ENCODE results near the gene IFTAP.

The IFTAP gene

DNA sequence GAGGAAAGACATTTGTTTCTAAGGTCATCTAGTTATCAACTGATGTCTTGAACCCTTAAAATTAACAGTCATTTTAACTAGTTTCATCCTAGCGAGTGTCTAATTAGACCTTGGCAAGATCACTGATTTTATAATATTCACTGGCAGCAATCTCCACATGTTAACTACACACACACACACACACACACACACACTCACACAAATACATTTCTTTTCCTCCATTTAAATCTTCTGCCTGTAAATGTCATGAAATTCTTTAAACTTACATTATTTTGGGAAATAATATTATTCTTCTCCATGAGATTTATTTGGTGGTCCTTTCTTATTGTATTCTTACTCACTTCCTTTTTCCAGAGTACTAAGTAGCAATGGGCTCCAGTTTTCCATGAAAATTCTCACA, 2.9 kb upstream of the IFTAP start:
- TF ChIP-seq, protein P1, sequence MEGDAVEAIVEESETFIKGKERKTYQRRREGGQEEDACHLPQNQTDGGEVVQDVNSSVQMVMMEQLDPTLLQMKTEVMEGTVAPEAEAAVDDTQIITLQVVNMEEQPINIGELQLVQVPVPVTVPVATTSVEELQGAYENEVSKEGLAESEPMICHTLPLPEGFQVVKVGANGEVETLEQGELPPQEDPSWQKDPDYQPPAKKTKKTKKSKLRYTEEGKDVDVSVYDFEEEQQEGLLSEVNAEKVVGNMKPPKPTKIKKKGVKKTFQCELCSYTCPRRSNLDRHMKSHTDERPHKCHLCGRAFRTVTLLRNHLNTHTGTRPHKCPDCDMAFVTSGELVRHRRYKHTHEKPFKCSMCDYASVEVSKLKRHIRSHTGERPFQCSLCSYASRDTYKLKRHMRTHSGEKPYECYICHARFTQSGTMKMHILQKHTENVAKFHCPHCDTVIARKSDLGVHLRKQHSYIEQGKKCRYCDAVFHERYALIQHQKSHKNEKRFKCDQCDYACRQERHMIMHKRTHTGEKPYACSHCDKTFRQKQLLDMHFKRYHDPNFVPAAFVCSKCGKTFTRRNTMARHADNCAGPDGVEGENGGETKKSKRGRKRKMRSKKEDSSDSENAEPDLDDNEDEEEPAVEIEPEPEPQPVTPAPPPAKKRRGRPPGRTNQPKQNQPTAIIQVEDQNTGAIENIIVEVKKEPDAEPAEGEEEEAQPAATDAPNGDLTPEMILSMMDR (IDR thresholded peaks at IDR 0.05) = no peak
- Histone ChIP-seq H3K9me3 (ENCODE audit: control insufficient read depth, low read length) (no peaks in the 10 kb centered on the region), H3K27me3 (ENCODE audit: control insufficient read depth, insufficient read depth, low read length) (no peaks in the 10 kb centered on the region), H3K4me1 (peaks cover 2% of the 10 kb centered on the region), H3K27ac (no peak overlapping the region), H3K4me3 (ENCODE audit: low read depth, low read length) (no peak overlapping the region), H2AFZ (no peak overlapping the region), H3K9ac (no peak overlapping the region), H3K79me2 (no peaks in the 10 kb centered on the region), H3K4me2 (ENCODE audit: low read length) (no peak overlapping the region), H3K36me3 (ENCODE audit: control insufficient read depth, insufficient read depth, low read length) (no peaks in the 10 kb centered on the region)

DNA sequence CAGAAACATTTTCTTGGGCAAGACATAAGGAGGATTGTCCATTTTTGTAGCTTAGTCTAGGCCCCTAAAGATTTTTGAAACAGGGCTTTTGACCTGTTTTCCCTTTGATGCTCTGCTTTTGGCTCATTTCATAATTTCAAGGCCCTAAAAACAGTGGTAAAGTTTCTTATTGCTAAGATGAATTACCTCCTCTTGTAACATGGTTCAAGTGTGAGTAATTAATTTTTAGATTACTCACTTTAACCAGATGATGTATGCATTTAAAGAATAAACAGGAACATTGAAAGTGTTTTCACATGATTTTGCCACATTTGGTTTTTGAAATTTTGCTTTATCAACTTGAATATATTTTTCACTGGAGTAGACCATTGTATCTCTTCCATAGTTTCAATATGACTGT, 2.6 kb downstream of the IFTAP start:
- H2AFZ ChIP-seq = no peak overlapping the region
- no peak overlapping the region for H3K4me2 ChIP-seq (ENCODE audit: low read length)
- H3K9ac ChIP-seq = no peak overlapping the region
- H3K9me3 ChIP-seq (ENCODE audit: control insufficient read depth, low read length) = no peaks in the 10 kb centered on the region
- H3K27ac ChIP-seq = no peak overlapping the region
- no peaks in the 10 kb centered on the region for H3K79me2 ChIP-seq
- H3K4me3 ChIP-seq (ENCODE audit: low read depth, low read length) = no peak overlapping the region
- TF ChIP-seq, protein P1 (IDR thresholded peaks at IDR 0.05) = no peak
- peaks cover 2% of the 10 kb centered on the region for H3K4me1 ChIP-seq
- no peaks in the 10 kb centered on the region for H3K36me3 ChIP-seq (ENCODE audit: control insufficient read depth, insufficient read depth, low read length)
- H3K27me3 ChIP-seq (ENCODE audit: control insufficient read depth, insufficient read depth, low read length) = no peaks in the 10 kb centered on the region

DNA sequence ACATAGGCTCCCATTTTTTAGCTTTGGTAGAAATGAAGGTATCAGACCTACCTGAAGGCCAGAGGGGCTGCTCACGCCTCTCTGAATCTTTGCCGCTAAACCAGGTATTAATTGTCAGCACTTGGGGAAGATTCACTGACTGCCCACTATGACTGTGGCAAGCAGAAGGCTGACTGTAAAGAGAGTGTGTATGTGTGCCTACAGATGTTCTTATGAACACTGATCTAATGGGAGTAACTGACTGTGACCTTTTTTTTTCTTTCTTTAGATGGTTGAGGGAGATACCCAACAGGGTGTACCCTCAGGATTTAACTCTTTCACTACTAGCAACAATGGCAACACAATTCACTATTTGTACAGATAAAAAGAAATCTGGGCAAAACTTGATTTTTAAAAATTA, 3.7 kb downstream of the IFTAP start, which contains the start of gene RAG2:
TSS of gene RAG2 (minus strand) at position 186 of the 400 bp plus-strand sequence. CDS start 4,068 bp downstream, outside the sequence.
- no peaks in the 10 kb centered on the region for H3K79me2 ChIP-seq
- no peak within 1 kb of the TSS for H3K4me3 ChIP-seq (ENCODE audit: low read depth, low read length)
- no peak within 1 kb of the TSS for H3K4me2 ChIP-seq (ENCODE audit: low read length)
- TF ChIP-seq, protein P1 (IDR thresholded peaks at IDR 0.05) = no peak
- H3K9me3 ChIP-seq (ENCODE audit: control insufficient read depth, low read length) = no peaks in the 10 kb centered on the region
- no peak within 1 kb of the TSS for H2AFZ ChIP-seq
- H3K4me1 ChIP-seq = peaks cover 2% of the 10 kb centered on the region
- H3K9ac ChIP-seq = no peak within 1 kb of the TSS
- no peak within 1 kb of the TSS for H3K27ac ChIP-seq
- H3K27me3 ChIP-seq (ENCODE audit: control insufficient read depth, insufficient read depth, low read length) = no peaks in the 10 kb centered on the region
- no peaks in the 10 kb centered on the region for H3K36me3 ChIP-seq (ENCODE audit: control insufficient read depth, insufficient read depth, low read length)

DNA sequence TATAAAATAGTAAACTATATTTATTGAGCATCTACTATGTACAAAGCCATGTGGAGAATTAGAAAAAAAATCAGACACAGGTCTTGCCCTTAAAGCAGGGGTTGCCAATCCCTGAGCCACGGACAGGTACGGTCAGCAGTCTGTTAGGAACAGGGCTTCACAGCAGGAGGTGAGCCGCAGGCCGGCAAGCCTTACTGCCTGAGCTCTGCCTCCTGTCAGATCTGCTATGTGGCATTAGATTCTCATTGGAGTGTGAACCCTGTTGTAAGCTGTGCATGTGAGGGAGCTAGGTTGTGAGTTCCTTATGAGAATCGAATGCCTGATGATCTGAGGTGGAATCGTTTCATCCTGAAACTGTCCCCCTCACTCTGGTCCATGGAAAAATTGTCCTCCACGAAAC, 5.9 kb downstream of the IFTAP start:
- Histone ChIP-seq H3K27me3 (ENCODE audit: control insufficient read depth, insufficient read depth, low read length) (no peaks in the 10 kb centered on the region), H3K4me1 (peaks cover under 1% of the 10 kb centered on the region), H3K9ac (no peak overlapping the region), H3K79me2 (peaks cover 4% of the 10 kb centered on the region), H3K27ac (no peak overlapping the region), H3K9me3 (ENCODE audit: control insufficient read depth, low read length) (no peaks in the 10 kb centered on the region), H2AFZ (no peak overlapping the region), H3K36me3 (ENCODE audit: control insufficient read depth, insufficient read depth, low read length) (no peaks in the 10 kb centered on the region), H3K4me2 (ENCODE audit: low read length) (no peak overlapping the region), H3K4me3 (ENCODE audit: low read depth, low read length) (no peak overlapping the region)
- TF ChIP-seq, protein P1 (IDR thresholded peaks at IDR 0.05) = no peak

DNA sequence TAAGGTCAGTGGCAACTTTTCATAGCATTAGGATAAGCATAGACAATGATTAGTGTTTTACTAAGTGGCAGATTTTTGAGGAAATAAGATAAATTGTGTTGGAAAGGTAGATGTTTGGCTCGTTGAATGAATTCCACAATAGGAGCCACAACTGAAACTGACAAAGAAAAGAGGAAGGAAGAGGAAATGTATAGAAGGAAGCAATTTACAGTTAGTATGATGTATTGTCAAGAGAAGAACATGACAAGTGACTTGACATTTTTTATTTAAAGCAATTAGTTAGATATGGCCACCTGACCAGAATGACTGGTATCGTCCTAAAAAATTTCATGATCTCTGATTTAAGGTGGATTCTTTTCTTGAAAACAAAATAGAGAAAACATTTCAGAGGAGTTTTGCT, 6.9 kb downstream of the IFTAP start:
- Histone ChIP-seq H3K4me2 (ENCODE audit: low read length) (no peak overlapping the region), H3K27ac (no peak overlapping the region)

More for the DNA sequence above, 6.9 kb downstream of the IFTAP start:
- TF ChIP-seq, protein P1 (IDR thresholded peaks at IDR 0.05) = no peak
- H3K9ac ChIP-seq = no peak overlapping the region
- no peaks in the 10 kb centered on the region for H3K36me3 ChIP-seq (ENCODE audit: control insufficient read depth, insufficient read depth, low read length)
- no peak overlapping the region for H2AFZ ChIP-seq
- H3K79me2 ChIP-seq = peaks cover 4% of the 10 kb centered on the region
- H3K4me1 ChIP-seq = no peaks in the 10 kb centered on the region
- no peak overlapping the region for H3K4me3 ChIP-seq (ENCODE audit: low read depth, low read length)
- no peaks in the 10 kb centered on the region for H3K27me3 ChIP-seq (ENCODE audit: control insufficient read depth, insufficient read depth, low read length)
- H3K9me3 ChIP-seq (ENCODE audit: control insufficient read depth, low read length) = no peaks in the 10 kb centered on the region

All from parathyroid adenoma (tissue), 2 donors.